HepG2 (cell line): ENCODE measurements around the gene PRDM12. TPM values are rescaled to one million over a fixed set of nuclear protein-coding genes. Genes with fewer than 3 reads are reported as not detected.

ENCODE experiments used
- ATAC-seq: fragments of 200-7000 bp; cut with Tn5 transposase; 3 replicates; pipeline ENCODE4 v1.9.1; 2020; ENCODE audit warnings: mild to moderate bottlenecking, moderate library complexity
- BruUV-seq: library from RNA; stranded (reverse); fragments of 400-500 nt; replicated peaks from 2 replicates; lab custom pipeline; 2021; lab: Mats Ljungman, UMichigan
- CTCF ChIA-PET: fragments of 300-600 bp; formaldehyde crosslinking; extraction: SDS; loops from one replicate; lab custom pipeline; 2021; ENCODE audit warnings: low total read pairs, inconsistent platforms, low intra/inter-chr PET ratio; lab: Yijun Ruan, JAX
- POLR2A ChIA-PET: fragments of 350-600 bp; sonication (Branson Sonifier 250); formaldehyde crosslinking; loops from one replicate; lab custom pipeline; 2020; ENCODE audit warnings: antibody characterized with exemption, inconsistent platforms; lab: Yijun Ruan, JAX
- DNase-seq: peaks from one replicate; pipeline ENCODE4 v3.0.0-alpha.2; 2015; ENCODE audit warnings: low spot score
- FAIRE-seq: peaks from 3 replicates; lab custom pipeline; 2011; peaks lifted over from hg19 to GRCh38; lab: Jason Lieb, UNC
- H2AFZ ChIP-seq: one replicate; pipeline ENCODE4 v1.6.1; 2011; ENCODE audit warnings: low read length, inconsistent platforms
- H3K27ac ChIP-seq: fragments of 300-600 bp; 3 replicates; pipeline ENCODE4 v1.8.0; 2011; ENCODE audit warnings: mixed run types, mild to moderate bottlenecking, mixed read lengths, low read length, inconsistent platforms; ENCODE audit not compliant: insufficient read depth; ENCODE audit errors: extremely low read length
- H3K27me3 ChIP-seq, 2 experiments: fragments of 200-600 bp in 1 of 2; 2 replicates in 1 of 2; 3 replicates in 1 of 2; pipeline versions ENCODE4 v1.6.0 to v1.8.0; 2011; ENCODE audit warnings: low read length in 2 of 2, mild to moderate bottlenecking in 2 of 2, moderate library complexity in 2 of 2, inconsistent platforms in 1 of 2; ENCODE audit not compliant: insufficient read depth in 2 of 2, control insufficient read depth in 1 of 2
- H3K36me3 ChIP-seq, 2 experiments: fragments of 200-600 bp in 1 of 2; replicated peaks in 1 of 2; 2 replicates in 1 of 2; 3 replicates in 1 of 2; pipeline versions ENCODE4 v1.5.1 to v1.8.0; 2011; ENCODE audit warnings: low read length in 2 of 2, inconsistent platforms in 1 of 2; ENCODE audit not compliant: insufficient read depth in 2 of 2, control insufficient read depth in 1 of 2
- H3K4me1 ChIP-seq: 2 replicates; pipeline ENCODE4 v1.5.1; 2012; ENCODE audit warnings: low read length, inconsistent platforms; ENCODE audit not compliant: insufficient read depth
- H3K4me2 ChIP-seq: 2 replicates; pipeline ENCODE4 v1.6.0; 2011; ENCODE audit warnings: low read depth, low read length, inconsistent platforms
- H3K4me3 ChIP-seq, 3 experiments: fragments of 200-600 bp in 1 of 3; sonication (generic), shearing (Covaris generic) in 1 of 3; replicated peaks in 1 of 3; 2 replicates each; pipeline ENCODE4 v1.5.1; 2011 to 2016; ENCODE audit warnings: low read length in 3 of 3, inconsistent platforms in 2 of 3, low read depth in 2 of 3, mild to moderate bottlenecking in 2 of 3, control low read depth in 1 of 3, mixed read lengths in 1 of 3; ENCODE audit not compliant: insufficient read depth in 1 of 3
- H3K79me2 ChIP-seq: one replicate; pipeline ENCODE4 v1.6.1; 2011; ENCODE audit warnings: low read length, inconsistent platforms; ENCODE audit not compliant: insufficient read depth
- H3K9ac ChIP-seq: 2 replicates; pipeline ENCODE4 v1.6.0; 2011; ENCODE audit warnings: mild to moderate bottlenecking, low read depth, low read length, inconsistent platforms; ENCODE audit not compliant: insufficient read depth
- H3K9me3 ChIP-seq: 2 replicates; pipeline ENCODE4 v1.5.1; 2012; ENCODE audit warnings: mild to moderate bottlenecking, low read length
- H4K20me1 ChIP-seq: 2 replicates; pipeline ENCODE4 v1.6.0; 2011; ENCODE audit warnings: inconsistent platforms, mild to moderate bottlenecking, low read length, moderate library complexity; ENCODE audit not compliant: insufficient read depth
- IKZF4 ChIP-seq: sonication (generic); formaldehyde crosslinking; IDR thresholded peaks from 2 replicates; pipeline ENCODE4 v1.5.1; 2020; ENCODE audit warnings: borderline replicate concordance, mild to moderate bottlenecking, low read depth, missing genetic modification reagents; ENCODE audit errors: not compliant biosample characterization
- MAFK ChIP-seq, 2 experiments: IDR thresholded peaks in 1 of 2; conservative IDR thresholded peaks in 1 of 2; 2 replicates each; pipeline ENCODE4 v1.6.1; 2011; ENCODE audit warnings: improper control_type of control experiment in 2 of 2, low read length in 2 of 2
- MLLT10 ChIP-seq: sonication (generic); formaldehyde crosslinking; IDR thresholded peaks from 2 replicates; pipeline ENCODE4 v1.4.0; 2020; ENCODE audit warnings: missing genetic modification reagents
- PRMT3 ChIP-seq: sonication (generic); formaldehyde crosslinking; IDR thresholded peaks from 2 replicates; pipeline ENCODE4 v1.8.1; 2022; ENCODE audit warnings: low read depth, mild to moderate bottlenecking, moderate library complexity, missing genetic modification reagents, borderline replicate concordance
- RAD21 ChIP-seq: fragments of 450-650 bp; formaldehyde crosslinking; IDR thresholded peaks from 2 replicates; pipeline ENCODE4 v1.5.0; 2020; ENCODE audit warnings: mild to moderate bottlenecking
- TEAD3 ChIP-seq: optimal IDR thresholded peaks from 2 replicates; pipeline ENCODE3; 2016; ENCODE audit warnings: borderline replicate concordance
- ZNF720 ChIP-seq: sonication (generic); formaldehyde crosslinking; IDR thresholded peaks from 2 replicates; pipeline ENCODE4 v1.4.0; 2020; ENCODE audit warnings: missing genetic modification reagents
- ZNF839 ChIP-seq: sonication (generic); formaldehyde crosslinking; IDR thresholded peaks from 2 replicates; pipeline ENCODE4 v1.4.0; 2020; ENCODE audit warnings: missing genetic modification reagents, mild to moderate bottlenecking, borderline replicate concordance
- WGBS: methylation state at CpG from one replicate; pipeline ENCODE4 v1.1.6; 2017; ENCODE audit warnings: low lambda C conversion rate; 5-methylcytosine and 5-hydroxymethylcytosine counted together
- in situ Hi-C: cut with HindIII; loops from 2 replicates; pipeline ENCODE4 v1.10.0; 2017; ENCODE audit warnings: low pct_unique_long_range_greater_than_20kb; ENCODE audit not compliant: extremely low pct_ligation_motif_present
- intact Hi-C: fragments of 100-400 bp; cut with micrococcal nuclease; formaldehyde crosslinking; loops from one replicate; pipeline ENCODE4 v1.10.0; 2022; ENCODE audit not compliant: unreplicated experiment
- polyA plus RNA-seq, 8 experiments: library from polyadenylated mRNA; depleted of rRNA in 3 of 8; stranded (reverse) in 7 of 8; unstranded in 1 of 8; fragments of >200 nt; fragmentation: Illumina TruSeq in 4 of 8; extraction: Trizol in 4 of 8; gene quantifications; 2 replicates each; pipeline versions ENCODE4 v1.2.1 to v1.2.3, GENCODE V29; 2011 to 2016; ENCODE audit warnings: low read depth in 4 of 8, missing spikeins in 1 of 8, mixed read lengths in 1 of 8; ENCODE audit not compliant: insufficient read depth in 1 of 8
- total RNA-seq, 5 experiments: library from RNA; depleted of rRNA; stranded (reverse); fragments of >200 nt; fragmentation: Illumina TruSeq; extraction: Trizol; gene quantifications; 2 replicates each; pipeline ENCODE4 v1.2.3, GENCODE V29; 2016; ENCODE audit warnings: low read depth in 1 of 5
- TF ChIP-seq, protein P1 (sequence below): sonication (generic); formaldehyde crosslinking; IDR thresholded peaks from 2 replicates; pipeline ENCODE4 v1.5.0; 2020; ENCODE audit warnings: mild to moderate bottlenecking, missing genetic modification reagents, moderate library complexity
- TF ChIP-seq, protein P2 (sequence below): IDR thresholded peaks from 2 replicates; pipeline ENCODE4 v1.6.1; 2012; ENCODE audit warnings: low read depth, low read length, improper control_type of control experiment

PRDM12 gene
- total and polyA plus RNA-seq, 2 of the 13 experiments (the other 11 are each of a cell fraction or from before 2014, with no cell fraction given) = 0.04 to 0.07 TPM

DNA sequence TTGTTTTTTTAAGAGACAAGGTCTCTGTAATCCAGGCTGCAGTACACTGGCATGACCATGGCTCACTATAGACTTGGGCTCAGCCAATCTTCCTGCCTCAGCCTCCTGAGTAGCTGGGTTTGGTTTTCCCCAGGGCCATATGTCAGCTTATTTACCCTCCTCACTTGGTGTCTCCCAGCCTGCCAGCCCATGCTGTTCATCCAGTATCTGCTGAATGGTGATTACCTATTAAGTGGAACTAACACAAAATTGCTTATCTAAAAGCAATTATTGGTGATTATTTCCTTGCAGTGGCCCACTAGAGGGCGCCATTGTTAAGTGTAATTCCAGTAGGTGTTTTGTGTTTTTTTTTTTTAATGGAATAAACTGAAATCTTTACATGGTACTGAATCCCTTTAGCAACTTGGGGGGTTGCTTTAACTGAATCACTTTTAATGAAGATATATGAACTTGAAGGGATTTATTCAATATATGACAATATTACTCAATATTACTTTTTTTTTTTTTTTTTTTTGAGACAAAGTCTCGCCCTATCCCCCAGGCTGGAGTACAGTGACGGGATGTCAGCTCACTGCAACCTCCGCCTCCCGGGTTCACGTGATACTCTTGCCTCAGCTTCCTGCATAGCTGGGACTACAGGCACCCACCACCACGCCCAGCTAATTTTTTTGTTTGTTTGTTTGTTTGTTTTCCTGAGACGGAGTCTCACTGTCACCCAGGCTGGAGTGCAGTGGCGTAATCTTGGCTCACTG, 43.0 kb downstream of the PRDM12 start (continued):
- TF ChIP-seq, protein P1, sequence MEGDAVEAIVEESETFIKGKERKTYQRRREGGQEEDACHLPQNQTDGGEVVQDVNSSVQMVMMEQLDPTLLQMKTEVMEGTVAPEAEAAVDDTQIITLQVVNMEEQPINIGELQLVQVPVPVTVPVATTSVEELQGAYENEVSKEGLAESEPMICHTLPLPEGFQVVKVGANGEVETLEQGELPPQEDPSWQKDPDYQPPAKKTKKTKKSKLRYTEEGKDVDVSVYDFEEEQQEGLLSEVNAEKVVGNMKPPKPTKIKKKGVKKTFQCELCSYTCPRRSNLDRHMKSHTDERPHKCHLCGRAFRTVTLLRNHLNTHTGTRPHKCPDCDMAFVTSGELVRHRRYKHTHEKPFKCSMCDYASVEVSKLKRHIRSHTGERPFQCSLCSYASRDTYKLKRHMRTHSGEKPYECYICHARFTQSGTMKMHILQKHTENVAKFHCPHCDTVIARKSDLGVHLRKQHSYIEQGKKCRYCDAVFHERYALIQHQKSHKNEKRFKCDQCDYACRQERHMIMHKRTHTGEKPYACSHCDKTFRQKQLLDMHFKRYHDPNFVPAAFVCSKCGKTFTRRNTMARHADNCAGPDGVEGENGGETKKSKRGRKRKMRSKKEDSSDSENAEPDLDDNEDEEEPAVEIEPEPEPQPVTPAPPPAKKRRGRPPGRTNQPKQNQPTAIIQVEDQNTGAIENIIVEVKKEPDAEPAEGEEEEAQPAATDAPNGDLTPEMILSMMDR (CRISPR knock-in tag) = peak; percentile 67
- no peak for TF ChIP-seq MAFK (conservative IDR thresholded peaks at IDR 0.05 in 1 of 2, IDR thresholded peaks at IDR 0.05 in 1 of 2; ENCODE audit: low read length in 2 of 2)

DNA sequence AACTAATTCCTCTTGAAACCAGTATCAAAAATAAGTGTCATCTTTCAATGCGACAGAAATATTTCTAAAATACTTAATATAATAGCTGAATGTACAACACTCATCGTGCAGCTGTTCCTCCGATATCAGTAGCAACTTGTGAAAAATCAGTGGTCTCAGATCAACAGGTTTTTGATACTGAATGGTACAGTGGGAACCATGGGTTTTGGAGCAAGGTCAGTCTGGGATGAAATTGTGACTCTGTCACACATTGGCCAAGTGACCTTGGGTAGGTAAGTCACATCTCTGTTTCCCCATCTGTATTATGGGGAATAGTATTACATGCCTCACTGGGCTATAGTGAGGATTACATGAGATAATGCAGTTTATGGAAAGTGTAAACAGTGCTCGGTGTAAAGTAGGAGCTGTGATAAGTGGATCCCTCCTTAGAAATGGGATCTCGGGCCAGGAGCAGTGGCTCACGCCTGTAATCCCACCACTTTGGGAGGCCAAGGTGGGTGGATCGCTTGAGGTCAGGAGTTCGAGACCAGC, 46.5 kb downstream of the PRDM12 start:
- no peaks in the 10 kb centered on the region; a peak in 1 of 5 replicates for H3K27me3 ChIP-seq
- H3K9me3 ChIP-seq = no peaks in the 10 kb centered on the region
- H3K4me3 ChIP-seq = no peak overlapping the region
- FAIRE-seq (no peak), ATAC-seq (no peak), DNase-seq (no peak)
- in situ Hi-C loops = loop anchor here (5.0 to 10.0 kb wide), 2 partner anchors 151 to 284 kb away; no protein-coding TSS in a partner anchor
- H2AFZ ChIP-seq = no peak overlapping the region
- H3K27ac ChIP-seq = no peak overlapping the region
- no TSS peak for BruUV-seq
- H3K36me3 ChIP-seq = no peaks in the 10 kb centered on the region
- ChIA-PET CTCF (no interaction called here), POLR2A (no interaction called here)
- no peak overlapping the region for H3K4me2 ChIP-seq
- H3K4me1 ChIP-seq = peaks cover 9% of the 10 kb centered on the region
- intact Hi-C loops = loop anchor here (10.0 kb wide), 1 partner anchor 124 kb away; the partner anchor contains the start of gene ABL1
- peaks cover 13% of the 10 kb centered on the region; the same call in 1 of the 2 replicates for H4K20me1 ChIP-seq
- WGBS = 90% methylated on average over 8 of the region's 8 CpGs
- H3K79me2 ChIP-seq = peaks cover 26% of the 10 kb centered on the region
- H3K9ac ChIP-seq = no peak overlapping the region
- TF ChIP-seq IKZF4 (CRISPR knock-in tag) = no peak
- TF ChIP-seq ZNF720 (CRISPR knock-in tag) = no peak
- no peak for TF ChIP-seq MLLT10 (CRISPR knock-in tag)
- TF ChIP-seq TEAD3 = no peak
- no peak for TF ChIP-seq RAD21
- TF ChIP-seq PRMT3 (CRISPR knock-in tag) = no peak
- no peak for TF ChIP-seq ZNF839
- TF ChIP-seq, protein P2, sequence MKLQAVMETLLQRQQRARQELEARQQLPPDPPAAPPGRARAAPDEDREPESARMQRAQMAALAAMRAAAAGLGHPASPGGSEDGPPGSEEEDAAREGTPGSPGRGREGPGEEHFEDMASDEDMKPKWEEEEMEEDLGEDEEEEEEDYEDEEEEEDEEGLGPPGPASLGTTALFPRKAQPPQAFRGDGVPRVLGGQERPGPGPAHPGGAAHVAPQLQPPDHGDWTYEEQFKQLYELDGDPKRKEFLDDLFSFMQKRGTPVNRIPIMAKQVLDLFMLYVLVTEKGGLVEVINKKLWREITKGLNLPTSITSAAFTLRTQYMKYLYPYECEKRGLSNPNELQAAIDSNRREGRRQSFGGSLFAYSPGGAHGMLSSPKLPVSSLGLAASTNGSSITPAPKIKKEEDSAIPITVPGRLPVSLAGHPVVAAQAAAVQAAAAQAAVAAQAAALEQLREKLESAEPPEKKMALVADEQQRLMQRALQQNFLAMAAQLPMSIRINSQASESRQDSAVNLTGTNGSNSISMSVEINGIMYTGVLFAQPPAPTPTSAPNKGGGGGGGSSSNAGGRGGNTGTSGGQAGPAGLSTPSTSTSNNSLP = no peak
